ENCODE data around the gene EVX2.
A peak's percentile ranks its signal among the peaks of the same experiment; 100 is the strongest.

Gene EVX2

GRCh38 chr2:176083796-176084261, at the start of gene EVX2:
TSS of gene EVX2 (minus strand) at chr2:176083962. CDS start at chr2:176083776, 186 bp downstream.
- DNase-seq (ENCODE audit: low spot score), result no peak

- DNase-seq (ENCODE audit: low spot score), result no peak
Observed at GRCh38 chr2:176133389-176133788, 49.6 kb upstream of the EVX2 start.

GRCh38 chr2:176132205-176133171, 48.7 kb upstream of the EVX2 start:
- DNase-seq (ENCODE audit: low spot score), result no peak

- no peak for DNase-seq (ENCODE audit: low spot score)
Observed at GRCh38 chr2:176131848-176132158, 48.0 kb upstream of the EVX2 start.

- DNase-seq (ENCODE audit: low spot score), result no peak
Observed at GRCh38 chr2:176130957-176131847, 47.4 kb upstream of the EVX2 start.

GRCh38 chr2:176130147-176130956, 46.6 kb upstream of the EVX2 start:
- peak; percentile 66 for DNase-seq (ENCODE audit: low spot score)

GRCh38 chr2:176129813-176130146, 46.0 kb upstream of the EVX2 start:
- no peak for DNase-seq (ENCODE audit: low spot score)

DNA sequence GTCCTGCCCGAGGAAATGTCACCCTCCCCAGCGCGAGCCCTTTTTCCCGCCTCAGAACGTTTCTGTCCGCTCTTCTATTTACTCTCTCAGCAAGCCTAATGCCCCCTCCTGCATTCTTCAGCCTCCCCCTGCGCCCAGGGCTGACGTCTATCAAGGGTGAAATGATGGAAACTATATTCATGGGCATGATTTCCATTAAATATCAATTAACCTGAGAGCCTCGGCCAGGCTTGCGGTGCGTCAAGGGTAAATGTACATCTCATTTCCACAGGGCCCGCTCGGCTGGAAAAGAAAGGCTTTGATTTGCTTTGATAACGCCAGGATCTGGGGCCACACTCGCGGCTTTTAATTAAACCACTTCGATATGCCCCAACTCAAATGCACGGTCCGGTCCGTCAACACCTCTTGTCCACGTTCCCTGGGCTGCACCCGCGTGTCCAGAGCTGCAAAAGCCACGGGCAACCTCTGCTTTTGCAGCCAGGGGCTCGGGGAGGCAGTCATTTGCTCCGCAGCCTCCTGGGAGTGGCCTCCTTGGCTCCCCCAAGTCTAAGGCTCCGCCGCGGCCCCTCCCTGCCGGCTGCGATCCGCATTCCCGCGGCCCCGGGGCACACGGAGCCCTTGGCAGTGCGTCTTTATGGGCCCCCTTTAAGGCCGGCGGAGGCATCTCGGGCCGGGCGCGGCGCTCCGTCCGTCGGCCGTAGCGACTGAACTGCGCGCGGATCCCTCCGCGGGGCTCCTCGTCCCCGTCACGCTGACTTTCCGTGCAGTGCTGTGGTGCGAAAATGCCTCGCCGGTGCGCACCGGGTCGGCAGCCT, 45.4 kb upstream of the EVX2 start, which contains the start of gene HOXD8:
TSS of gene HOXD8 (plus strand) at position 724 of the 815 bp plus-strand sequence. CDS start 662 bp downstream, outside the sequence.
- peak; percentile 71 for DNase-seq (ENCODE audit: low spot score)

DNA sequence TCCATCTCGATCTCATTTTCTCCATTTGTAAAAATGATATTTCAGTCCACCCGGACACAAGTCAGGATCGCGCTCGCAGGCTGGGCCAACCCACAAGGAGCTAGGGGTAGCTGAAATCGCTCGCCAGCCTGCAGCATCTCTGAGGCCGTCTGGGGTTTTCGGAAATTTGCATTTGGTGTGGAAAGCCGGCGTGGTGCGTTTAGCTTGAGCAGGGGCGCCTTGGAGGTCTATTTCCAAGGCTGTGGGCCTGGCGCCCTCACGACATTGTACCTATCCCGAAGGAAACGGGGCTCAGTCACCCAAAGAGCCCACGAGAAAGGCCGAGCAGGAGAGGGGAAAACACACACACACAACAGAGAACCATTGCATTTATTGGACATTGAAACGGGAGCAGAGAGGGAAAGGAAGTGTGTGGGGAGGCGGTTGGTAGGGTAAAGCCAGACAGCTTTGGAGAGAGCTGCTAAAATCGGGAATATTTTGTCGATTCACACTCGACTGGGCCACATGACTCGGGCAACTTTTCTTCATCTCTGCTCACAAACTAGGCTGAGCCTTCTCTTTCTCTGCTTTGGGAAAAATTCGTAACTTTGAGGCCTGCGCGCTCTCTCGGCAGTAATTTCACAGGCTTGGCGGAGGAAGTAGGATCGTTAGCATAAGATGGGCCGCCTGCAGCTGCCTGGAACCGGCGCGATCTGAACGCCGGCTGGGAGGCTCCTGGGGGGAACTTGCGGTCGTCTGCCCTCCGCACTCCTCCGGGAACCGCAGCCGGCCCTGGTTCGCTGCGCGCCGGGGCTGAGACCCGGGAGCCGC, 44.6 kb upstream of the EVX2 start:
- no peak for DNase-seq (ENCODE audit: low spot score)

DNA sequence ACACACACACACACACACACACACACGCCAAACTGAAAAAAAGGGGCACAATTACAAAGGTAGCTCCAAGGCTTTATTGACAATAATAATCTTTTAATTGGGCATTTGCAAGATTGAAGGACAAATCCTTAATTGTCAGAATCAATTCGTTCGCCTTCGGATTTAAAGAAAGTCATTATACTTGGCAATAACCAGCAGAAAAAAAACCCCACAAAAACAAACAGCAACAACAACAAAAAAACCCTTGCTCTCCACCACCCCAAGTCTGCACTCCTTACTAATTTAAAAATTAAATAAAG, 44.0 kb upstream of the EVX2 start:
- DNase-seq (ENCODE audit: low spot score), result no peak

DNA sequence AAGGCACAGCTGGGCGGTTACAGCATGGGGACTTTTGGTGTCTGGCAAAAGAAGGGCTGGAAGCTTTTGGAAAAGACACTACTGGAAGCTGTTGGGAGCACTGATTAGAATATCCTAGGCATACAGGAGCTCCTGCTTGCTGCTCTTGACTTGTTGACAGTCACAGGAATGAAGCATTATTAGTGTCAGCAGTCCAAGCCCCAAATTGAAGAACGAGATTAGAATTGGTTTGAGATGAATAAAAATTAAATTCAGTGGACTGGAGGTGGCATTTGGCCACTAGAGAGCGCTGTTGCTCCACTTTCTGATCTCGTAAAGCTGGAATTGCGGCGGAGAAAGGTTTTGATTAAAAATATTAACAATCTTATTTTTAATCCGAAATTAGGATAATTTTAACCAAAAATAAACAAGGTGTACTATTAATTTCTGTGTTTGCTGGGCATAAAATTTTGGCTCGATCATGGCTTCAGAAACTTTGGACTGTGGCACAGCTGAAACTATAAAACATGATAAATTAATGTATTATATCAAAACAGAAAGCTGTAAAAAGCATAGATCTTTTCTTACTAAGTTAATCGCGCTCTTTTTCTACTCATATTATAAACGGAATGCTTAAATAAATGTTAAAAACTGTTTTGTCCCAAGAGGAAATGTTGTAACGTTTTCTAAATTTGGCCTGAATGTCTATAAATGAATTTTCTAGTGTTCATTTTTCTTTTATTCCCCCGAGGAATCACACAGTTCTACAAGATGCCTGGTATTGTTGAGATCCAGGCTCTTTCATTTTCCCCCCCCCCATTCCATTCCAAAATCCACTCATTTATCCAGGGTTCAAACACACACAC, 43.4 kb upstream of the EVX2 start:
- peak; percentile 56 for DNase-seq (ENCODE audit: low spot score)

GRCh38 chr2:176125772-176126054, 42.0 kb upstream of the EVX2 start:
- DNase-seq (ENCODE audit: low spot score), result no peak

GRCh38 chr2:176124947-176125771, 41.4 kb upstream of the EVX2 start:
- no peak for DNase-seq (ENCODE audit: low spot score)

DNA sequence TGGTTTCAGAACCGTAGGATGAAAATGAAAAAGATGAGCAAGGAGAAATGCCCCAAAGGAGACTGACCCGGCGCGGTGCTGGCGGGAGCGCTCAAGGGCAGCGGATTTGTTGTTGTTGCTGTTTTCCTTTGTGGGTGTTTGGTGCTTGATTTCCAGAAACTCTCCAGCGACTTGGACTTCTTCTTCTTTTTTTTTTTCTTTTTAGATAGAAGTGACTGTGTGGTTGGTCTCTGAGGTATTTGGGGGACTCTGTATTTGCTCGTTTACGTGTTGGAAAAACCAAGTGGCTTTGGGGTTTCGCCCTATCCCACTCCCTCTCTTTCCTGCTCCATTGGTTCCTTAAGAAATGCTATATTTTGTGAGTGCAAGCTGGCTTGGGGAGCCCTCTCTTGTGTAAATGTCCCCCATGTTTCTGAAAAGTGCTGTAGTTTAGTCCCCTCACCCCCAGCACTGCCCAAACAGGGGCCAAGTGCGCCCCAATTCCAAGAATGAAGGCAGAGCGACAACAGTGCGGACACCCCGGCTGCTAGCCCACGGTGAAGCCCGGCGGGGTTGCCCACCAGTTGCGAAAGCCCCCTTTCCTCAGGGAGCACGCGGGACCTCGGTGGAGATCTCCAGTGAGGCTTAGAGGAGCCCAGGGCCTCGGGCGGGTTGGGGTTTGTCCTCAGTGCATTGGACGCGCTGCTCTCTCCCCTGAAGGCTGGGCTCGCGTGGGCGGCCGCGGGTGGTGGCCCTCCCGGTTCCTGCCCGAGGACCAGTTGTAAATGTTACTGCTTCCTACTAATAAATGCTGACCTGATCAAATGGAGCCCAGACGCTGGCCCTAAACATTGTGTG, 40.6 kb upstream of the EVX2 start:
- no peak for DNase-seq (ENCODE audit: low spot score)

DNA sequence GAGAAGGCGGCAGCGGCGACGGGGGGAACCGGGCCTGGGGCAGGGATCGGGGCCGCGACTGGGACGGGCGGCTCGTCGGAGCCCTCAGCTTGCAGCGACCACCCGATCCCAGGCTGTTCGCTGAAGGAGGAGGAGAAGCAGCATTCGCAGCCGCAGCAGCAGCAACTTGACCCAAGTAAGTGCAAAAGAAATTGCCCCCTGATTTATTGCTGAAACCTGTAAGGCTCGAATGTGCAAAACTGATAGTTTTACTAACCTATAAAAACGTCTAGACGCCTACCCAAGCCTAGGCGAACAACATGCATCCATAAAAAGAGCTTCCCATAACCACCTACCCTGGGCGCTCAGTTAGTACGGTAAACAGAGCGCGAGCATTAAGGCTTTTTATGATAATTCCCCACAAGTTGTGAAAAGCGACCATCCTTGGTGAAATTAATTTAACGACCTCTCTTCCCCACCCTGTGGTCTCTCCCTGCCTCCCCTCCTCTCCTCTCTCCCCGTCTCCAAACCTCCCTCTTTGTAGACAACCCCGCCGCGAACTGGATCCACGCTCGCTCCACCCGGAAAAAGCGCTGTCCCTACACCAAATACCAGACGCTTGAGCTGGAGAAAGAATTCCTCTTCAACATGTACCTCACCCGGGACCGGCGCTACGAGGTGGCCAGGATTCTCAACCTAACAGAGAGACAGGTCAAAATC, 39.8 kb upstream of the EVX2 start:
- no peak for DNase-seq (ENCODE audit: low spot score)

GRCh38 chr2:176122683-176123410, 39.1 kb upstream of the EVX2 start, which contains the start of gene HOXD9:
TSS of gene HOXD9 (plus strand) at chr2:176122719. CDS start at chr2:176122769, 50 bp downstream.
- peak; percentile 86 for DNase-seq (ENCODE audit: low spot score)
